Astrocyte (in vitro differentiated cells and primary cell): ENCODE measurements around the gene CACNG6. TPM values are rescaled to one million over a fixed set of nuclear protein-coding genes. Genes with fewer than 3 reads are reported as not detected.

Experiments used
- DNase-seq: peaks from one replicate; pipeline ENCODE4 v3.0.0-alpha.2; 2010; ENCODE audit warnings: low read depth
- FAIRE-seq: peaks from 2 replicates; lab custom pipeline; 2011; peaks lifted over from hg19 to GRCh38; lab: Jason Lieb, UNC
- H2AFZ ChIP-seq: 2 replicates; pipeline ENCODE4 v1.6.0; 2012; ENCODE audit warnings: low read depth, low read length, inconsistent platforms
- H3K27ac ChIP-seq: 2 replicates; pipeline ENCODE4 v1.5.1; 2011; ENCODE audit warnings: low read depth, low read length, inconsistent platforms
- H3K27me3 ChIP-seq: 2 replicates; pipeline ENCODE4 v1.6.0; 2011; ENCODE audit warnings: low read length, inconsistent platforms; ENCODE audit not compliant: insufficient read depth
- H3K36me3 ChIP-seq: 2 replicates; pipeline ENCODE4 v1.5.1; 2011; ENCODE audit warnings: low read length, inconsistent platforms; ENCODE audit not compliant: insufficient read depth
- H3K4me1 ChIP-seq: 2 replicates; pipeline ENCODE4 v1.5.1; 2011; ENCODE audit warnings: low read length, inconsistent platforms; ENCODE audit not compliant: insufficient read depth
- H3K4me2 ChIP-seq: 2 replicates; pipeline ENCODE4 v1.6.0; 2012; ENCODE audit warnings: low read length, inconsistent platforms
- H3K4me3 ChIP-seq: 2 replicates; pipeline ENCODE4 v1.5.1; 2011; ENCODE audit warnings: low read depth, mild to moderate bottlenecking, low read length, inconsistent platforms; ENCODE audit not compliant: insufficient read depth
- H3K79me2 ChIP-seq: 2 replicates; pipeline ENCODE4 v1.6.0; 2012; ENCODE audit warnings: mild to moderate bottlenecking, low read length, inconsistent platforms; ENCODE audit not compliant: insufficient read depth
- H3K9ac ChIP-seq: 2 replicates; pipeline ENCODE4 v1.6.0; 2012; ENCODE audit warnings: mild to moderate bottlenecking, low read length, inconsistent platforms
- H3K9me3 ChIP-seq: 2 replicates; pipeline ENCODE4 v1.5.1; 2012; ENCODE audit warnings: low read depth, mild to moderate bottlenecking, low read length, inconsistent platforms; ENCODE audit not compliant: insufficient read depth
- H4K20me1 ChIP-seq: 2 replicates; pipeline ENCODE4 v1.6.0; 2012; ENCODE audit warnings: low read length, inconsistent platforms; ENCODE audit not compliant: insufficient read depth
- H3K27ac Mint-ChIP-seq: one replicate; pipeline ENCODE4 v1.8.0; 2021; ENCODE audit warnings: mild to moderate bottlenecking, mixed read lengths; ENCODE audit not compliant: unreplicated experiment
- H3K27me3 Mint-ChIP-seq: one replicate; pipeline ENCODE4 v1.8.0; 2021; ENCODE audit warnings: low read depth, mixed read lengths; ENCODE audit not compliant: unreplicated experiment
- H3K36me3 Mint-ChIP-seq: one replicate; pipeline ENCODE4 v1.8.0; 2021; ENCODE audit warnings: low read depth, mixed read lengths; ENCODE audit not compliant: unreplicated experiment
- H3K4me1 Mint-ChIP-seq: one replicate; pipeline ENCODE4 v1.8.0; 2021; ENCODE audit warnings: low read depth, mixed read lengths; ENCODE audit not compliant: unreplicated experiment
- H3K4me3 Mint-ChIP-seq: one replicate; pipeline ENCODE4 v1.8.0; 2021; ENCODE audit warnings: mild to moderate bottlenecking, moderate library complexity, mixed read lengths; ENCODE audit not compliant: unreplicated experiment
- H3K9me3 Mint-ChIP-seq: one replicate; pipeline ENCODE4 v1.8.0; 2021; ENCODE audit warnings: mild to moderate bottlenecking, mixed read lengths; ENCODE audit not compliant: unreplicated experiment
- EZH2 ChIP-seq: IDR thresholded peaks from 2 replicates; pipeline ENCODE4 v1.6.1; 2012; ENCODE audit warnings: mild to moderate bottlenecking, low read length, inconsistent platforms; ENCODE audit not compliant: insufficient read depth
- total RNA-seq: library from RNA; stranded (reverse); gene quantifications from 2 replicates; pipeline ENCODE4 v1.2.1, GENCODE V29; 2021
- TF ChIP-seq, protein P1 (sequence below): IDR thresholded peaks from 2 replicates; pipeline ENCODE4 v1.5.1; 2011; ENCODE audit warnings: low read depth, mild to moderate bottlenecking, inconsistent platforms, low read length, moderate library complexity; ENCODE audit not compliant: insufficient read depth

CACNG6 gene
- total RNA-seq, 1 donor from 2014 or later, result 0.20 TPM

DNA sequence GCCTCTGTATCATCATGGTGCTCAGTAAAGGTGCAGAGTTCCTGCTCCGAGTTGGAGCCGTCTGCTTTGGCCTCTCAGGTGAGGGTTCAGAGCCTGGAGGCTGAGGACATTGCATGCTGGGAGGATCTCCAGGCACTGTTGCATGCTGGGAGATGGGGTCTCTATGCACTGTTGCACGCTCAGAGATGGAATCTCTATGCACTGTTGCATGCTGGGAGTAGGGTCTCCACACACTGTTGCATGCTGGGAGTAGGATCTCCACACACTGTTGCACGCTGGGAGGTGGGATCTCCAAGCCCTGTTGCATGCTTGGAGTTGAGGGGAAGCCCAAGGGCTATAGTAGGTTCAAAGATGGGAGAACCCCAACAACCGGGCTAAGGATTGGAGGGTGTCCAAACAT is 8.3 kb downstream of the CACNG6 start:
- H3K36me3 ChIP-seq, result no peaks in the 10 kb centered on the region
- H3K4me3 ChIP-seq, result no peak overlapping the region
- H3K27ac ChIP-seq, result no peak overlapping the region
- Mint-ChIP-seq H3K36me3 (no peaks in the 10 kb centered on the region), H3K27me3 (peaks cover 57% of the 10 kb centered on the region), H3K4me3 (no peak overlapping the region), H3K27ac (no peak overlapping the region), H3K4me1 (peaks cover 11% of the 10 kb centered on the region), H3K9me3 (peaks cover 5% of the 10 kb centered on the region)
- H3K4me2 ChIP-seq, result no peak overlapping the region
- no peak overlapping the region for H3K9ac ChIP-seq
- peaks cover 4% of the 10 kb centered on the region for H3K4me1 ChIP-seq
- FAIRE-seq (no peak), DNase-seq (no peak)
- peaks cover 16% of the 10 kb centered on the region for H3K27me3 ChIP-seq
- H4K20me1 ChIP-seq, result no peaks in the 10 kb centered on the region
- TF ChIP-seq, protein P1, sequence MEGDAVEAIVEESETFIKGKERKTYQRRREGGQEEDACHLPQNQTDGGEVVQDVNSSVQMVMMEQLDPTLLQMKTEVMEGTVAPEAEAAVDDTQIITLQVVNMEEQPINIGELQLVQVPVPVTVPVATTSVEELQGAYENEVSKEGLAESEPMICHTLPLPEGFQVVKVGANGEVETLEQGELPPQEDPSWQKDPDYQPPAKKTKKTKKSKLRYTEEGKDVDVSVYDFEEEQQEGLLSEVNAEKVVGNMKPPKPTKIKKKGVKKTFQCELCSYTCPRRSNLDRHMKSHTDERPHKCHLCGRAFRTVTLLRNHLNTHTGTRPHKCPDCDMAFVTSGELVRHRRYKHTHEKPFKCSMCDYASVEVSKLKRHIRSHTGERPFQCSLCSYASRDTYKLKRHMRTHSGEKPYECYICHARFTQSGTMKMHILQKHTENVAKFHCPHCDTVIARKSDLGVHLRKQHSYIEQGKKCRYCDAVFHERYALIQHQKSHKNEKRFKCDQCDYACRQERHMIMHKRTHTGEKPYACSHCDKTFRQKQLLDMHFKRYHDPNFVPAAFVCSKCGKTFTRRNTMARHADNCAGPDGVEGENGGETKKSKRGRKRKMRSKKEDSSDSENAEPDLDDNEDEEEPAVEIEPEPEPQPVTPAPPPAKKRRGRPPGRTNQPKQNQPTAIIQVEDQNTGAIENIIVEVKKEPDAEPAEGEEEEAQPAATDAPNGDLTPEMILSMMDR, result no peak
- TF ChIP-seq EZH2, result no peak
- H2AFZ ChIP-seq, result no peak overlapping the region
- H3K9me3 ChIP-seq, result no peaks in the 10 kb centered on the region
- H3K79me2 ChIP-seq, result no peaks in the 10 kb centered on the region

DNA sequence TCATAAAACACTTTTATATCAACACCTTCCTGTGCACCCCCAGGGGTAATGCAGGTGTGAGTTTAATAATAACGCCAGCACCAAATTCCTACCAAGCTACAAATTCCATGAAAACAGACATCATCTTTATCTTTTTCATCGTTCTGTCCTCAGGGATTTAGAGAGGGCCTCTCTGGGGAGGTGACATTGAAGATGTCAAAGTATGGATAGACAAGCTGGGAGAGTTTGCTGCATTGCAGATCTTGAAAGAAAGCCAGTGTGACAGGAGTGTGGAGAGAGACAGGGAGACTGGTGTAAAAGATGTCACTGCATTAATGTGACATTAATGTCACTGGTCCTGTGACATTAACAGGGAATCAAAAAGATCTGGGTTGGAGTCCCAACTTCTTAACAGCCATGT is 10.1 kb downstream of the CACNG6 start:
- Histone ChIP-seq H3K27me3 (peaks cover 16% of the 10 kb centered on the region), H3K4me2 (no peak overlapping the region), H3K79me2 (no peaks in the 10 kb centered on the region), H3K9ac (no peak overlapping the region), H3K9me3 (no peaks in the 10 kb centered on the region), H3K4me1 (peaks cover 4% of the 10 kb centered on the region), H3K36me3 (no peaks in the 10 kb centered on the region), H3K27ac (no peak overlapping the region), H2AFZ (no peak overlapping the region), H3K4me3 (no peak overlapping the region), H4K20me1 (no peaks in the 10 kb centered on the region)
- Mint-ChIP-seq H3K36me3 (no peaks in the 10 kb centered on the region), H3K27me3 (peaks cover 43% of the 10 kb centered on the region), H3K9me3 (peaks cover 5% of the 10 kb centered on the region), H3K4me1 (peaks cover 7% of the 10 kb centered on the region), H3K4me3 (no peak overlapping the region), H3K27ac (no peak overlapping the region)
- DNase-seq, result no peak
- FAIRE-seq, result no peak
- TF ChIP-seq, protein P1, result no peak
- TF ChIP-seq EZH2, result no peak

DNA sequence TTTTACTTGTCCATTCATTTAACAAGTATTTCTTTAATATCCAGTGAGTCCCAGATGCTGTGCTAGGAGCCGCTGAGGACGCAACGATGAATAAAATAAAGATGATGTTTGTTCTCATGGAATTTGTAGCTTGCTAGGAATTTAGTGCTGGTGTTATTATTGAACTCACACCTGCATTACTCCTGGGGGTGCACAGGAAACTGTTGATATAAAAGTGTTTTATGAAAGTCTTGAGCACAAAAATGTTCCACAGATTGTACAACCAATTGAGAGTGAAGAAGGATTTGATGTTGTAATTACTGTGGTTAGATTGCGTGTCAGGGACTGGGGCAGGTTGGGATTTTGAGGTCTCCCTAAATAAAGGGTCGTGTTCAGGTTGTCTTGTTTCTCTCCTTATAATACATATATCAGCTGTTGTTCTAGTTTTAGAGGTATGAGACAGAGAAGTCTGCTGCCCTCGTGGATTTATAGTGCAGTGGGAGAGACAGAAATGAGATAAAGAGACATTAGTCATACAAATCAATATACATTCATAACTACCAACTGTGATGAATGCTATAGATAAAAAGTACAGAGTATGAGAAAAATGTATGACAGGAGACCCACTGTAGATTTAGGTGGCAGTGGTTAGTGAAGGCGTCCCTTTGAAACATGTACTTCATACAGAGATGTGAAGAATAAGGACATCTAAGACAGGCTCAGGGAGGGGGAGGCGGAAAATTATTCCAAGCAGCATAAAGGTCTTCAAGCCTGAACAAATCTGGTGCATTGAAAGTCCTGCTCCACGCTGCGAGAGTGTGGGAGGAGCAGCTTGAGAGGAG is 11.3 kb downstream of the CACNG6 start:
- no peaks in the 10 kb centered on the region for H3K79me2 ChIP-seq
- H4K20me1 ChIP-seq, result no peaks in the 10 kb centered on the region
- H3K27ac Mint-ChIP-seq, result no peak overlapping the region
- no peaks in the 10 kb centered on the region for H3K36me3 Mint-ChIP-seq
- no peak overlapping the region for H2AFZ ChIP-seq
- H3K27me3 ChIP-seq, result peaks cover 16% of the 10 kb centered on the region
- no peak for TF ChIP-seq EZH2
- TF ChIP-seq, protein P1, result no peak
- no peaks in the 10 kb centered on the region for H3K9me3 ChIP-seq
- H3K4me3 ChIP-seq, result no peak overlapping the region
- H3K4me2 ChIP-seq, result peak overlapping the region; percentile 21
- H3K4me1 ChIP-seq, result peaks cover 4% of the 10 kb centered on the region
- no peak overlapping the region for H3K4me3 Mint-ChIP-seq
- H3K27ac ChIP-seq, result no peak overlapping the region
- FAIRE-seq (no peak), DNase-seq (peak; percentile 54)
- H3K4me1 Mint-ChIP-seq, result peaks cover 7% of the 10 kb centered on the region
- H3K9me3 Mint-ChIP-seq, result peaks cover 5% of the 10 kb centered on the region
- peaks cover 35% of the 10 kb centered on the region for H3K27me3 Mint-ChIP-seq
- H3K9ac ChIP-seq, result no peak overlapping the region
- H3K36me3 ChIP-seq, result no peaks in the 10 kb centered on the region
